Caki2 (cell line): ENCODE data around the gene DGLUCY. TPM values are rescaled to one million over a fixed set of nuclear protein-coding genes. Genes with fewer than 3 reads are reported as not detected.
A peak's percentile ranks its signal among the peaks of the same experiment; 100 is the strongest.
"Not testable (repeated sequence)": the region's sequence is repeated elsewhere in the genome, so short reads cannot be mapped to it uniquely, and the experiment has no call there.

Experiments
- DNase-seq: peaks from one replicate; pipeline ENCODE4 v3.0.0-alpha.2; 2015; ENCODE audit warnings: low read depth
- in situ Hi-C: cut with HindIII; loops from 2 replicates; pipeline ENCODE4 v1.10.0; 2016; ENCODE audit warnings: low sequenced_read_pairs, low pct_unique_long_range_greater_than_20kb, mixed read lengths
- total RNA-seq: library from RNA; depleted of rRNA; stranded (reverse); fragments of >200 nt; shearing (Covaris generic); gene quantifications from 2 replicates; pipeline ENCODE4 v1.2.3, GENCODE V29; 2014; ENCODE audit warnings: low replicate concordance

Gene DGLUCY
- total RNA-seq, 1 experiment from 2014 or later: 25.5 TPM

GRCh38 chr14:91237219-91237618 is 123.3 kb downstream of the DGLUCY start:
- no peak for DNase-seq

DNA sequence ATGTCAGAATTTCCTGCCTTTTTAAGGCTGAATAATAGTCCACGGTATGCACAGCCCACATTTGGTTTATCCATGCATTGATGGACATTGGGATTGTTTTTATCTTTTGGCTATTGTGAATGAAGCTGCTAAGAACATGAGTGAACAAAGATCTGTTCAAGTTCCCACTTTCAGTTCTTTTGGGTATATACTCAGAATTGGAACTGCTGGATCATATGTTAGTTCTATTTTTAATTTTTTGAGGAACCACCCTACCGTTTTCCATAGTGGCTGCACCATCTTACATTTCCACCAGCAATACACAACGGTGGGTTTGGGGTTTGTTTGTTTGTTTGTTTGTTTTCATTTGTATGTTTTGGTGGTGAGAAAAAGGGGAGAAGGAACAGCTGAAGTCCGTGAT is 124.2 kb downstream of the DGLUCY start:
- no peak for DNase-seq

More at GRCh38 chr14:91237219-91237618, 123.3 kb downstream of the DGLUCY start:
- in situ Hi-C loops: no loop called here

GRCh38 chr14:91238661-91239060 is 124.8 kb downstream of the DGLUCY start:
- in situ Hi-C loops: no loop called here
- DNase-seq: no peak

More for the DNA sequence above, 124.2 kb downstream of the DGLUCY start:
- in situ Hi-C loops: no loop called here

DNA sequence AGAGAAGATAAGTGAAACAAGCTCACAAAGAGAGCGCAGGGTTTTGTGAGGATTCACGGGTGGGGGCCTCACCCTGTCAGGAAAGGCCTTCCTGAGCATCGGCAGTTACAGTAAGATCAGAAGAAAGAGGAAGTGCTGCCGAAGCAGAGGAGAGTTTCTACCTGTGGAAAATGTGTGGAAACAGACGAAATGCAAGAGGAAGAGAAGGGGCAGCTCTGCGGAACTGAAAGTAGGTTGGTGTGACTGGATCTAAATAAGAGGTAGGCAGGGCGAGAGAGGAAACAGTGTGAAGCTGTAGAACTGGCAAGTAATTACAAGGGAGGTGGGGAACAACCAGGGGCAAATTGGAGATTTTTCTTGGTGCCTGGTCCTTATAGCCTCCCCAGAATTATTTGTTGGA is 128.0 kb downstream of the DGLUCY start:
- DNase-seq: no peak
- in situ Hi-C loops: no loop called here

DNA sequence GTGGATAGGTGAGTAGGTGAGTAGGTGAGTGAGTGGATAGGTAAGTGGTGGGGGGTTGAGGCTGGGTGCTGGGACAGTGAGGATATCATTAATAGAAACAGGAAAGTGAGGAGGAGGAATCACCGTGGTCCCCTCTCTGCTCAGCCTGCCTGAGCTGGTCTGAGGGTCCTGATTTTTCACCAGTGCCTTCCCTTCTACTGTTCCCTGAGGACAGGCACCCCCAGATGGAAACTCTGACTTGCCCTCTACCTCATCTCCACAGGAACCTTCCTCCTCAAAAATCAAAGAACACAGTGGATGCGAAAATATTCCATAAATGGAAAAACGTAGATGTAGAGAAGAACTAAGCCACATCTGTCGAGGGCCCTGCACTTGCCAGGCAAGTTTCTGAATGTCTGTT is 128.8 kb downstream of the DGLUCY start:
- no peak for DNase-seq
- in situ Hi-C loops: no loop called here

DNA sequence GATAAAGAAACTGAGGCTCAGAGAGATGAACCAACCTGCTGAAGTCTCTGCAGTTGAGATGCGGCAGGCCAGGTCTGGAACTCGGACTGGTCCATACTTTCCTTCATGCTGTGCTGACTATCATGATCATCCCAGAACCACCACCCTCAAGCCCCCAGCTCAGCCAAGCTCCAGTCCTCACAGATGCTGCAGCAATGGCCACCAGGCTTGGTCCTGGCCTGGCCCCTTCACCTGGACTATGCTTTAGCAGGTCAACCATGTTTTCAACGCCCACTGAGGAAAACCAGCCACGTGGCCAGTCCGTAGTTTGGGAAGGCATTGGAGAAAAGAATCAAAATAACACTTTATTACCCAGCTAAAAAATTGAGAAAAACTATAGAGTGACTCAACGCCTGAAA is 129.2 kb downstream of the DGLUCY start:
- DNase-seq: no peak
- in situ Hi-C loops: no loop called here

- in situ Hi-C loops: no loop called here
- DNase-seq: no peak
These were observed 130.6 kb downstream of the DGLUCY start, which contains the start of gene GPR68 for GRCh38 chr14:91244501-91244901. TSS of gene GPR68 (minus strand) at chr14:91244704. CDS start at chr14:91235050, 9,654 bp downstream.

DNA sequence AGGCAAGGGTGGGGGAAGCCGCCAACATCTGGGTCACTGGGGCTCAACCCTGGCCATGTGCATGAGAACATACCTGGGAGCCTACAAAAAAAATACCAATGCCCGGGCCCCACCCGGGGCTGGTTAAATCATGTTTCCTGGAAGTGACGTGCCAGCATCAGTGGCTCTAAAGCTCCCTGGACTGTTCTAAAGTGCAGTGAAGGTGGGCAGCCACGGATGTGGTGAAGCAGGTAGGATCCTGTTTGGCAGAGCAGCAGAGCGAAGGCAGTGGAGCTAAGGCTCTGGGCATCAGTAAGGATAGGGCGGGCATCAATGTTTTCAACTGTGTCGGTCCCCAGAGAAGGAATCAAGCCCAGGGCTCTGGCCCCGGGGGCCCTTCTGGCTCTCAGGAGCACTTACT is 131.2 kb downstream of the DGLUCY start:
- no peak for DNase-seq
- in situ Hi-C loops: no loop called here

DNA sequence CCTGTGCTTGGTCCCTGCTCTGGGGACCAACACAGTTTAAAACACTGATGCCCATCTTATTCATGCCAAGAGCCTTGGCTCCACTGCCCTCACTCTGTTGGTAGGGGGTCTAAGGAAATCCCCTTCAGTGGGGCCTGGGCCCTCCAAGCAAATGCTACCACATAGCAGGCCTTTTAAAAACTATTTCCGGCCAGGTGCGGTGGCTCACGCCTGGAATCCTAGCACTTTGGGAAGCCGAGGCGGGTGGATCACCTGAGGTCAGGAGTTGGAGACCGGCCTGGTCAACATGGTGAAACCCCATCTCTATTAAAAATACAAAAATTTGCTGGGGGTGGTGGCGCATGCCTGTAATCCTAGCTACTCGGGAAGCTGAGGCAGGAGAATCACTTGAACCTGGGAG is 131.7 kb downstream of the DGLUCY start:
- in situ Hi-C loops, DNase-seq: not testable (repeated sequence)

DNA sequence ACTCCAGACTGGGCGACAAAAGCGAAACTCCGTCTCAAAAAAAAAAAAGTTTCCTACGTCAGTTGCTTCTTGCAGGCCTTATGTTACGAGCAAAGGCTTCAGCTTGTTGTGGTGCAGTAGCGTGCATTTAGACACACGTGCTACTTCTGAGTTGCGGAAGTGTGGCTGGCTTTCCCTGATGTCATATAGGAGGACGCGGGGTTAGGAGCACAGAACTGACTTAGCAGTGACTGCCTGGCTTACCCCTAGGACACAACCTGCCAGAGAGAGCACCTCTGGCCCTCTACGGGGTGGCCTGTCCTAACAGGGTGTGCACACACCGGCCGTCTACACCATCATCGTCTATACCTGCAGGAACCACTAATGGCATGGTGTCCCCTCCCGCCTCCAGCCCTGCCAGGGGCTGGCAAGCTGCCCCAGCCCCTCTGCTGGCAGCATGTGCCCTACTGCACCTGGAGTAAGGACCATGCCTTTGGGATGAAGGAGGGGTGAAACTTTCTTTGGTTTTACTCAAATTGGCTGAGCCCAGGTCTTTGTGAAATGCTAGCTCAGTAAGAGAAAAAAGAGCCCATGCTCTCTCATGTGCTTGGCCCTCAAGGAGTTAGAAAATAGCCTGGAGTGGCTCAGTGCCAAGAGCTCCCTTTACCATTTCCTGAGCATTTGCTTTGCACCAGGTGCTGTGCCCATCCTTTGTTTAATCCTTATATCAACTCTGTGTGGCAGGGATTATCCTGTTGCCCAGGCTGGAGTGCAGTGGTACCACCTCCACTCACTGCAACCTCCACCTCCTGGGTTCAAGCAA is 132.4 kb downstream of the DGLUCY start:
- in situ Hi-C loops: no loop called here
- DNase-seq: no peak

DNA sequence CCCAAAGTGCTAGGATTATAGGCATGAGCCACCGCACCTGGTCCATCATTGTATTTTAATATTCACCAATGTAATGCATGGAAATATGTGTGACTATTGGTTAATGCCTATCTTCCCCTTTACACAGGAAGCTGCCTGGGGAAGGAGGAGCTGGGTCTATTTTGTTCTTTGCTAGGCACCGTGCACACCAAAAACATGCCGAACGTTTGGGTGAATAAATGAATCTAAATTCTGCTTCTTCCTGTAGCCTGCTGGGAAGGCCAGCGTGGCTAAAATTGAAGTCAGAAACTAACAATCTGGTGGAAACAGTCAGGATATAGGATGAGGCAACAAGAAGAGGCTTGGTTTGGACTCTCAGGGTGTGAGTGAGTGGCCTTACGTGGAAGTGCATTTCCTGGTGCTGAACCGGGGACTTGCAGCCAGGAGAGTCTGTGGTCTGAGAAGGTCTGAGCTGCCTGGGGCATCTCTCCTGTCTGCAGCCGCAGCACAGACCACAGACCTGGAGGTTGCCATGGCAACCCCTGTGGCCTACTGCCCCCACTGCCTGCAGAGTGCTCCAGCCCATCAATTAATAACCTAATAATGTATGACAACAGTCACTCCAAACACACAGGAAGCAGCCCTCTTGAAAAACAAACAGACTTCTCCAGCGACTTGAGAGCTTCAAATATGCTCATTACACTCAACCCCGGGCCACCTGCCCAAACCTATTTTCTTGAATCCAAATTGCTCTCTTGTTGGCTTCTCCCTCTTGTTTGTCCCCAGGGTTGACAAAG is 136.2 kb downstream of the DGLUCY start:
- in situ Hi-C loops: no loop called here
- peak; percentile 76 for DNase-seq

DNA sequence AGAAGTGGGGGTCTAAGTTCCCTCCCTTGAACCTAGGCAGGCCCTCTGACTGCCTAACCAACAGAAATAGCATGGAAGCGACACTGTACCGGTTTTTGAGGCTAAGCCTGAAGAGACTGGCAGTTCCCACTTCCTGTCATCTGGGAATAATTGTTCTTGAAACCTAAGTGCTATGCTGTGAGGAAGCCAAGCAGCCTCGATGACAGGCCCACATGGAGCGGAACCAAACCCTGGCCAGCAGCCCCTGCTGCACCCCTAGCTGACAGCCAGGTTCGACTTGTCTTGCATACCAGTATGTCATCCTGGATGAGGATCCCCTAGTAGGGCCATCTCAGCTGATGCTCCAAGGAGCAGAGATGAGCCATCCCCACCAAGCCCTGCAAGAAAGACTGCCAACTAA is 137.0 kb downstream of the DGLUCY start:
- no peak for DNase-seq
- in situ Hi-C loops: no loop called here

- in situ Hi-C loops: no loop called here
- no peak for DNase-seq
These were observed 139.3 kb downstream of the DGLUCY start for GRCh38 chr14:91252871-91253794.

- in situ Hi-C loops: no loop called here
- no peak for DNase-seq
These were observed 140.0 kb downstream of the DGLUCY start for GRCh38 chr14:91253795-91254323.

GRCh38 chr14:91254461-91254860 is 140.6 kb downstream of the DGLUCY start:
- in situ Hi-C loops: no loop called here
- no peak for DNase-seq

GRCh38 chr14:91255026-91255695 is 141.3 kb downstream of the DGLUCY start:
- DNase-seq: no peak
- in situ Hi-C loops: no loop called here

- in situ Hi-C loops: no loop called here
- no peak for DNase-seq
These were observed 142.8 kb downstream of the DGLUCY start for GRCh38 chr14:91256661-91257060.
